GM12878 (cell line): ENCODE results near the gene ZBTB5. TPM values are rescaled to one million over a fixed set of nuclear protein-coding genes. Genes with fewer than 3 reads are reported as not detected.

Experiments
- ATAC-seq: fragments of 200-7000 bp; cut with Tn5 transposase; 3 replicates; pipeline ENCODE4 v1.9.1; 2020; ENCODE audit warnings: mild to moderate bottlenecking, moderate library complexity
- BruUV-seq: library from RNA; stranded (reverse); fragments of 400-500 nt; replicated peaks from 2 replicates; lab custom pipeline; 2021; lab: Mats Ljungman, UMichigan
- CTCF ChIA-PET: fragments of 300-600 bp; sonication (Branson Sonifier 250); formaldehyde crosslinking; extraction: SDS; loops from one replicate; lab custom pipeline; 2021; ENCODE audit warnings: inconsistent platforms; lab: Yijun Ruan, JAX
- POLR2A ChIA-PET: fragments of 350-600 bp; formaldehyde crosslinking; extraction: SDS; loops from one replicate; lab custom pipeline; 2021; ENCODE audit warnings: inconsistent platforms; lab: Charles Lee
- RAD21 ChIA-PET: fragments of 300-600 bp; sonication (Branson Sonifier 250); formaldehyde crosslinking; loops from one replicate; lab custom pipeline; 2023; ENCODE audit warnings: antibody characterized with exemption; ENCODE audit not compliant: unreplicated experiment; lab: Charles Lee
- SMC1A ChIA-PET: fragments of 300-600 bp; sonication (Branson Sonifier 250); formaldehyde crosslinking; loops from one replicate; lab custom pipeline; 2023; ENCODE audit not compliant: unreplicated experiment, uncharacterized antibody; lab: Charles Lee
- DNase-seq: peaks from one replicate; pipeline ENCODE4 v3.0.0-alpha.2; 2011; ENCODE audit warnings: low read depth, low spot score
- FAIRE-seq: peaks from 3 replicates; lab custom pipeline; 2011; peaks lifted over from hg19 to GRCh38; lab: Jason Lieb, UNC
- H2AFZ ChIP-seq: 2 replicates; pipeline ENCODE4 v1.6.0; 2011; ENCODE audit warnings: low read depth, low read length, control low read depth; ENCODE audit not compliant: control insufficient read depth
- H3K27ac ChIP-seq: 2 replicates; pipeline ENCODE4 v1.5.1; 2011; ENCODE audit warnings: control low read depth; ENCODE audit not compliant: control insufficient read depth, insufficient read depth
- H3K27me3 ChIP-seq, 2 experiments: replicated peaks in 1 of 2; 2 replicates each; pipeline versions ENCODE4 v1.6.0 to v1.6.1; 2011; ENCODE audit warnings: low read length in 1 of 2; ENCODE audit not compliant: control insufficient read depth in 2 of 2, insufficient read depth in 2 of 2
- H3K36me3 ChIP-seq, 2 experiments: 2 replicates each; pipeline ENCODE4 v1.5.1; 2011; ENCODE audit warnings: low read length in 1 of 2; ENCODE audit not compliant: control insufficient read depth in 2 of 2, insufficient read depth in 2 of 2
- H3K4me1 ChIP-seq: 2 replicates; pipeline ENCODE4 v1.6.1; 2011; ENCODE audit warnings: mild to moderate bottlenecking, low read length, moderate library complexity, mixed read lengths; ENCODE audit not compliant: control insufficient read depth, insufficient read depth
- H3K4me2 ChIP-seq: 2 replicates; pipeline ENCODE4 v1.6.0; 2011; ENCODE audit warnings: control low read depth; ENCODE audit not compliant: control insufficient read depth, insufficient read depth
- H3K4me3 ChIP-seq: fragments of 200-600 bp; sonication (generic); 2 replicates; pipeline ENCODE4 v1.5.1; 2016
- H3K79me2 ChIP-seq: 2 replicates; pipeline ENCODE4 v1.6.0; 2011; ENCODE audit warnings: low read length; ENCODE audit not compliant: control insufficient read depth, insufficient read depth
- H3K9ac ChIP-seq: 2 replicates; pipeline ENCODE4 v1.8.0; 2011; ENCODE audit warnings: low read length, control low read depth, mixed read lengths; ENCODE audit not compliant: control insufficient read depth, insufficient read depth
- H3K9me3 ChIP-seq: replicated peaks from 3 replicates; pipeline ENCODE4 v1.5.1; 2011; ENCODE audit warnings: mild to moderate bottlenecking, low read length; ENCODE audit not compliant: control insufficient read depth, insufficient read depth
- H4K20me1 ChIP-seq: 2 replicates; pipeline ENCODE4 v1.6.0; 2011; ENCODE audit not compliant: control insufficient read depth, insufficient read depth
- POLR2AphosphoS5 ChIP-seq: IDR thresholded peaks from 2 replicates; pipeline ENCODE4 v1.6.1; 2011; ENCODE audit warnings: mild to moderate bottlenecking, low read length, inconsistent platforms
- ZBTB40 ChIP-seq: fragments of 450-650 bp; IDR thresholded peaks from 2 replicates; pipeline ENCODE4 v1.6.1; 2016; ENCODE audit warnings: mild to moderate bottlenecking, moderate library complexity, borderline replicate concordance
- WGBS: methylation state at CpG from one replicate; pipeline ENCODE4 v1.1.6; 2016; ENCODE audit warnings: low lambda C conversion rate; ENCODE audit not compliant: insufficient replicate concordance, insufficient coverage; ENCODE audit errors: missing lambda C conversion rate; 5-methylcytosine and 5-hydroxymethylcytosine counted together
- in situ Hi-C: fragments of 300-500 bp; cut with MboI; formaldehyde crosslinking; loops from 9 replicates; pipeline ENCODE4 v1.14.3; 2018; ENCODE audit warnings: mixed read lengths
- intact Hi-C: fragments of 100-400 bp; cut with micrococcal nuclease; formaldehyde crosslinking; loops from one replicate; pipeline ENCODE4 v1.14.2; 2022; ENCODE audit not compliant: unreplicated experiment
- polyA plus RNA-seq, 11 experiments: library from polyadenylated mRNA; depleted of rRNA in 4 of 11; unstranded in 6 of 11; stranded (reverse) in 5 of 11; fragments of >200 nt; fragmentation: Nextera tagmentation in 4 of 11; fragmentation: Illumina TruSeq in 1 of 11; extraction: Ambion mirVana in 4 of 11; extraction: Trizol in 1 of 11; gene quantifications; 1 replicate in 1 of 11; 2 replicates in 10 of 11; pipeline versions ENCODE4 v1.2.1 to v1.2.3, GENCODE V29; 2011 to 2016; ENCODE audit warnings: inconsistent platforms in 2 of 11, missing spikeins in 2 of 11, low read depth in 1 of 11
- total RNA-seq, 4 experiments: library from RNA; depleted of rRNA in 3 of 4; stranded (reverse); fragments of >200 nt in 3 of 4; fragmentation: Illumina TruSeq in 1 of 4; extraction: Trizol in 1 of 4; gene quantifications; 2 replicates each; pipeline versions ENCODE4 v1.2.1 to v1.2.3, GENCODE V29; 2013 to 2021
- TF ChIP-seq, protein P1 (sequence below): fragments of 450-650 bp; IDR thresholded peaks from 2 replicates; pipeline ENCODE4 v1.6.1; 2017; ENCODE audit warnings: low read depth, mild to moderate bottlenecking, moderate library complexity
- TF ChIP-seq, protein P2 (sequence below): fragments of 450-650 bp; conservative IDR thresholded peaks from 2 replicates; pipeline ENCODE4 v1.6.1; 2017; ENCODE audit warnings: mild to moderate bottlenecking, moderate library complexity

The ZBTB5 gene
- total and polyA plus RNA-seq, 10 of the 15 experiments (the other 5 are each of a cell fraction or from before 2014, with no cell fraction given), result 1.4 to 32.5 (median 12.1) TPM

GRCh38 chr9:37497320-37497719 is 32.1 kb upstream of the ZBTB5 start:
- ATAC-seq (no peak), DNase-seq (no peak), FAIRE-seq (no peak)
- intact Hi-C loops (no loop called here), in situ Hi-C loops (loop anchor here (25.0 kb wide), 1 partner anchor 515 kb away; no protein-coding TSS in a partner anchor)
- SMC1A ChIA-PET, result no interaction called here
- Histone ChIP-seq H3K27ac (no peak overlapping the region), H3K9me3 (no peaks in the 10 kb centered on the region), H4K20me1 (no peaks in the 10 kb centered on the region), H3K4me3 (no peak overlapping the region), H3K9ac (no peak overlapping the region), H3K79me2 (no peaks in the 10 kb centered on the region), H3K36me3 (peaks cover 38 to 41% of the 10 kb centered on the region in 2 experiments), H3K4me1 (no peaks in the 10 kb centered on the region), H3K27me3 (no peaks in the 10 kb centered on the region), H3K4me2 (no peak overlapping the region), H2AFZ (no peak overlapping the region)
- POLR2A ChIA-PET, result interaction anchor here (1.4 kb wide), 1 partner anchor 10 kb away, joined by 4 read pairs; no protein-coding TSS in a partner anchor
- RAD21 ChIA-PET, result no interaction called here
- no TSS peak for BruUV-seq
- CTCF ChIA-PET, result interaction anchor here (1.3 to 2.6 kb wide), 2 partner anchors 10 to 18 kb away, joined by 3 to 8 read pairs; no protein-coding TSS in a partner anchor
- no peak for TF ChIP-seq POLR2AphosphoS5
- TF ChIP-seq, protein P1, sequence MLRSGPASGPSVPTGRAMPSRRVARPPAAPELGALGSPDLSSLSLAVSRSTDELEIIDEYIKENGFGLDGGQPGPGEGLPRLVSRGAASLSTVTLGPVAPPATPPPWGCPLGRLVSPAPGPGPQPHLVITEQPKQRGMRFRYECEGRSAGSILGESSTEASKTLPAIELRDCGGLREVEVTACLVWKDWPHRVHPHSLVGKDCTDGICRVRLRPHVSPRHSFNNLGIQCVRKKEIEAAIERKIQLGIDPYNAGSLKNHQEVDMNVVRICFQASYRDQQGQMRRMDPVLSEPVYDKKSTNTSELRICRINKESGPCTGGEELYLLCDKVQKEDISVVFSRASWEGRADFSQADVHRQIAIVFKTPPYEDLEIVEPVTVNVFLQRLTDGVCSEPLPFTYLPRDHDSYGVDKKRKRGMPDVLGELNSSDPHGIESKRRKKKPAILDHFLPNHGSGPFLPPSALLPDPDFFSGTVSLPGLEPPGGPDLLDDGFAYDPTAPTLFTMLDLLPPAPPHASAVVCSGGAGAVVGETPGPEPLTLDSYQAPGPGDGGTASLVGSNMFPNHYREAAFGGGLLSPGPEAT, result no peak
- peak; percentile 35; the same call in 1 of the 2 replicates for TF ChIP-seq ZBTB40
- TF ChIP-seq, protein P2, sequence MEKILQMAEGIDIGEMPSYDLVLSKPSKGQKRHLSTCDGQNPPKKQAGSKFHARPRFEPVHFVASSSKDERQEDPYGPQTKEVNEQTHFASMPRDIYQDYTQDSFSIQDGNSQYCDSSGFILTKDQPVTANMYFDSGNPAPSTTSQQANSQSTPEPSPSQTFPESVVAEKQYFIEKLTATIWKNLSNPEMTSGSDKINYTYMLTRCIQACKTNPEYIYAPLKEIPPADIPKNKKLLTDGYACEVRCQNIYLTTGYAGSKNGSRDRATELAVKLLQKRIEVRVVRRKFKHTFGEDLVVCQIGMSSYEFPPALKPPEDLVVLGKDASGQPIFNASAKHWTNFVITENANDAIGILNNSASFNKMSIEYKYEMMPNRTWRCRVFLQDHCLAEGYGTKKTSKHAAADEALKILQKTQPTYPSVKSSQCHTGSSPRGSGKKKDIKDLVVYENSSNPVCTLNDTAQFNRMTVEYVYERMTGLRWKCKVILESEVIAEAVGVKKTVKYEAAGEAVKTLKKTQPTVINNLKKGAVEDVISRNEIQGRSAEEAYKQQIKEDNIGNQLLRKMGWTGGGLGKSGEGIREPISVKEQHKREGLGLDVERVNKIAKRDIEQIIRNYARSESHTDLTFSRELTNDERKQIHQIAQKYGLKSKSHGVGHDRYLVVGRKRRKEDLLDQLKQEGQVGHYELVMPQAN, result no peak
- WGBS, result 96% methylated on average over 3 of the region's 3 CpGs
